GM19463 (cell line): ENCODE data around the gene S1PR3.

Experiments
- ATAC-seq: cut with Tn5 transposase; IDR thresholded peaks from one replicate; pipeline ENCODE4 v1.9.1; 2021; ENCODE audit warnings: mild to moderate bottlenecking, moderate library complexity; ENCODE audit not compliant: unreplicated experiment

The S1PR3 gene

GRCh38 chr9:89036383-89036782, 45.1 kb downstream of the S1PR3 start:
- ATAC-seq, result no peak

- no peak for ATAC-seq
These were observed 45.6 kb downstream of the S1PR3 start for GRCh38 chr9:89036891-89037290.

DNA sequence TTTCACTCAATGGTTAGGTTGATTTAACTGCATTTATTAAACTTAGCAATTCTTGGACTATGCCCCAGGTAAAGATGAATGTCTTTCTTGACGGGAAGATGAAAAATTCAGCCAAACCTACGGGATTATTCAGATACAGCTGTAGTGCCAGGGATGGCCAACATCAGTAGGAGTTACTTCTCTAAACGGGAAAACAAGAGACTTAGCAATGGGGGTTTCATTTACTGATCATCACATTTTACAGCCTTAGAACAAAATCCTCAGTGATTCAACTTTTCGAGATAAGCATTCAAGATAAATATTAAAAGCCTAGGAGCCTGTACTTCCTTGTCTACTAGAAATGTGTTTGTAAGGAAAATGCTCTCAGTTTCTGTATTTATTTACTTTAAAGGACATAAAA, 46.1 kb downstream of the S1PR3 start:
- no peak for ATAC-seq

DNA sequence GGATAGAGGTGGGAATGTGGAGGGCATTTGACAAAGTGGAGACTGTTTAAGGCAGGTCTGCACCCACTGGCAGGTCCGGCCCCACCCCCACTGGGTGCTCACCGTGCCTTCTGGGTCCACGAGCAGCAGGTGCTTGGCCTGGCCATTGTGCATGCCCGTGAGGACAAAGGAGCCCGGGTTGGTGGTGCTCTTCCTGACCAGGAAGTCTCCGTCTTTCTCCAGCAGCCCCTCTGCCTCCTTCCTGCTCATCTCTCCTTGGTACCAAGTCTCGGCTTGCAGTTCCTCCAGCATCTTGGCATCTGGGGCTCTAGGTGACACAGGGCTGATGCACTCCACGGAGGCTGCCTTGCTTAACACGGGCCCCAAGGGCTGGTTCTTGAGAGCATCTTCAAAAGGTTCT, 46.6 kb downstream of the S1PR3 start:
- no peak for ATAC-seq

DNA sequence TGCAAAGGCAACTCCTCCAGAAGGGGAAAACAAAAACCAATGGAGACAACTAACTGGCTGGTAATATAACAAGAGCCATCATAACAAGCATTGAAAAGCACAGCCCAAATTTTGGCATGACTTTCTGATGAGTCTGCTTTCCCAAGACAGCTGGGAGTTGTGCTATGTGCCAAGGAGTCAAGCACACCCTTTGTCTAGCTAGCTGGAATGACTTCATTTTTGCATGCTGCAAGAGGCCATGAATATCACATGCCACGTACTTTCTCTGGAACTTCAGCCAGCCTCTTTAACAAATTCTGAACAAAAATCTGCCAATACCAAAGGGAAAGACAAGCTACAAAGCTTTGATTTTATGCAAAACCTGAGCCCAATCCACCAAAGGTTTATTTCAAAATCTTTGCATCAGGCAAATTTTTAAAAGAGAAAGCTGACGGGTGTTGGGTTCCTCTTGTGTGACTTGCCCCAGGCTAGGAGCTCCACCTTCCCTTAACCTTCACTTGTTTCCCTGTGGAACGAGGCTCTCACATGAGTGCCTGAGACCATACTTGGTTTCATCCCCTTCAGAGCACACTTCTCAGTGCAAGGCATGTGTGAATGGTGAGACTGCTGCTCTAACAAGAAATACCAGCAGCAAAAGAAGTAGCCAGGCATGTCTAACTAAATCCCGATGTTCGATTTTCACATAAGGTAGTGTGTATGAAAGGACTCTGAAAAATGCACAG, 47.3 kb downstream of the S1PR3 start:
- no peak for ATAC-seq

DNA sequence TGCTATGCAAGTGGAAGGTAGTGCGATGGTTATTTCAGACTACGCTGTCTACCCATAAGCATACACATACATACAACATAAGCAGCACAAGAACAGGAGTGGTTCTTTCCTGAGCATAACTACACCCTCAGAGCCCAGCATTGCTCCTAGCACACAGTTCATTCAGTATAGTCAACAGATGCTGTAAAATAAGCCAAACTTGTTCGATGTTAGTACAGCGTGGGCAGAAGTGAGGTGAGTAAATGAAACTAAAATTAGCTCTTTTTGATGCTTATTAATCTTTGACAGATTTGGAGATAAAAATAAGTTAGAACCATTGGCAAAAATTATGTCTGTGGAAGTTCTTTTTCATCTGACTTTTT, 47.8 kb downstream of the S1PR3 start:
- ATAC-seq, result no peak

DNA sequence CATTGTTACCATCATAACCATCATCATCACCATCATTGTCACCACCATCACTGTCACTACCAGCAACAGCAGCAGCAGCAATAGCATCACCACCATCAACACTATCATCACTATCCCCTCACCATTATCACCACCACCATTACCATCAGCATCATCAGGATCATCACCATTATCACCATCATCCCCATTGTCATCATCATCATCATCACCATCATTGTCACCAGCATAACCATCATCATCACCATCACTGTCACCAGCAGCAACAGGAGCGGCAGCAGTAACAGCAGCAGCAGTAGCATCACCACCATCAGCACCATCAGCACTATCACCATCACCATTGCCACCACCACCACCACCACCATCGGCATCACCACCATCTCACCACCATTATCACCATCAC, 48.4 kb downstream of the S1PR3 start:
- ATAC-seq, result no peak

GRCh38 chr9:89042984-89043383, 51.7 kb downstream of the S1PR3 start:
- ATAC-seq, result no peak

- no peak for ATAC-seq
These were observed 52.8 kb downstream of the S1PR3 start for GRCh38 chr9:89044104-89044503.

DNA sequence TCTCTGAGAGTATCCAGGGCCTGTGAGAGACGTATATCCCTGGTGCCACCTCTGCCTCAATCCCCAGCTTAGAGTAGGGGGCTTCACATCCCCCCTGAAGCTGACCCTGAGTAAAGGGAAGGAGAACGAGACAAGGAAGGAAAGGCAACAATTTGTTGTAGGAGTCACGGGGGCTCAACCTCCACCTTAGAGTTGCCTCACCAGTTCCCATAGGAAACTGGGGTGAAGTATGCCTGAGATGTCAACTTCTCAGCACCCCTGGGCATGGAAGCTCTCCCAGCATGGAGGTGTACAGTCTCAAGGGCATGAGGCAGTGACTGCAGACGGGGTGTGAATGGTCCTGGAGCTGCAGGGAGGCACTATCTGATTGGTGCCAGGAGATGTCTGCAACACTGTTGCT, 53.6 kb downstream of the S1PR3 start:
- no peak for ATAC-seq

- ATAC-seq, result no peak
These were observed 55.6 kb downstream of the S1PR3 start for GRCh38 chr9:89046832-89047231.

DNA sequence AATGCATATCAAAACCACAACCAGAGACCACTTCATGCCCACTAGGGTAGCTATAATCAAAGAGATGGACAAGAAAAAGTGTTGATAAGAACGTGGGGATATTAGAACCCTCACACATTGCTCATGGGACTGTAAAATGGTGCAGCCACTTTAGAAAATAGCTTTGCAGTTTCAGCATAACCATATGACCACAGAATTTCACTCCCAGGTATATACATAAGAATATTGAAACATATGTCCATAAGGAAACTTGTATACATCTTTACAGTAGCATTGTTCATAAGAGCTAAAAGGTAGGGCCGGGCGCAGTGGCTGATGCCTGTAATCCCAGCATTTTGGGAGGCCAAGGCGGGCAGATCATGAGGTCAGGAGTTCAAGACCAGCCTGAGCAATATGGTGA, 56.4 kb downstream of the S1PR3 start:
- no peak for ATAC-seq

DNA sequence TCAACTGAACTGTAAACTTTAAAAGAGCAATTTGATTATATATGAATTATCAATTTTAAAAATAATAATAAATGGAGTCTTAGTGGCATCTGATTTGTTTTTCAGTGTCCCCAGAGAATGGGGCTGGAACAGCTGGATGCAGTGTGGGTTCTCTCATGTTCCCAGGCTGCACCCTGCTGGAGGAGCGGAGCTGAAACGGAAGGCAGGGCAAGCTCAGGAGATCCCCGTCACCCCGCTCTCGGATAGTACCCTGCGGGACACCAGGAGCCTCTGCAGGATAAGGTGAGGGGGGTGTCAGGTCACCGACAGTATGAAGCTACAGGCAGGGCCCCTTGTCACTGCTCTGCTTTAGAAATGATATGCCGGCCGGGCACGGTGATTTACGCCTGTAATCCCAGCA, 57.3 kb downstream of the S1PR3 start:
- ATAC-seq, result no peak

DNA sequence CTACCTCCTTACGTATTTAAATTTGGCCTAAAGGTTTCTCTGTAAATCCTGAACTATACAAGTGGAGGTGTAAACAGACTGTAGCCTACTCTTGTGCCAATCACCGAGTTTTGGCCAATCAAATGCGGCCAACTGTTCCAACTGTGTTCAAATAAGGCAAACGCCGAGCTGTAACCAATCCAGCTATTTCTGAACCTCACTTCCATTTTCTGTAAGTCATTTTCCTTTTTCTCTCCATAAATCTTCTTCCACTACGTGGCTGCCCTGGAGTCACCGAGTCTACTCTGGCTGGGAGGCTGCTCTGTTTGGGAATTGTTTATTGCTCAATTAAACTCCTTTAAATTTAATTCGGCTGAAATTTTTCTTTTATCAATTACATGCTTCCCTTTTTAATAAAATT, 58.4 kb downstream of the S1PR3 start:
- no peak for ATAC-seq

GRCh38 chr9:89051421-89052025, 60.3 kb downstream of the S1PR3 start:
- no peak for ATAC-seq

DNA sequence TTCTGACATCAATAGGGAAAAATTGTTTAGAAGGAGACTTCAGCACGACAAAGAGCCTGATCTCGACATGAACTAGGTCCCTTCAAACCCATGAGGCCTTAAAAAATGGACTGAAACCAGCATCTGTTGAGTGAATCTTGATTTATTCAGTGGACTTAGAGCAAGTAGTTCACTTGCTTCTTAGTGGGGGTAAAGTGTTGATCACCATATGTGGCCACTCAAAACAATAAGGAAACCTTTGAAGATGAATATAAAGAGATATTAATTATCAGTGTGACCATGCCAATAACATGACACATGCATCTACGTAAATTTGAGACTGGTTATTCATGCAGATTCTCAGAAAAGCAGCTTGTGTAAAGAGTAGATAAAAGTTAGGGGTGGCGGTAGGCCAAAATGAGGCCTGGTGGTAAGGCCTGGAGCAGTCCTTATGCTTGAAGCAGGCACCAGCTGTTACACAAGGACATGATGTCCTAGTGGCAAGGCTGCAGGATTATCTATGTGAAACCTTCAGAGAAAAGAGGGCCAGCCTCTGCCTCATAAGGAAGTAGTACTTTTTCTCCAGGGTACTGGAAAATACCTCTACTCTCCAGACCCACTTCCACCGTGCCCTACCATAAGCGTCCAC, 61.3 kb downstream of the S1PR3 start:
- ATAC-seq, result no peak

GRCh38 chr9:89053301-89053700, 62.0 kb downstream of the S1PR3 start:
- no peak for ATAC-seq
